HepG2 (cell line): ENCODE data around the gene GPS2. TPM values are rescaled to one million over a fixed set of nuclear protein-coding genes. Genes with fewer than 3 reads are reported as not detected.

Source experiments
- CAMTA2 ChIP-seq: sonication (generic); formaldehyde crosslinking; IDR thresholded peaks from 2 replicates; pipeline ENCODE4 v1.4.0; 2020; ENCODE audit warnings: mild to moderate bottlenecking, missing genetic modification reagents, borderline replicate concordance
- HDAC1 ChIP-seq: sonication (generic); formaldehyde crosslinking; IDR thresholded peaks from 2 replicates; pipeline ENCODE4 v1.5.1; 2020; ENCODE audit warnings: mild to moderate bottlenecking, missing genetic modification reagents
- HMGXB4 ChIP-seq, 2 experiments: sonication (generic) in 1 of 2; formaldehyde crosslinking in 1 of 2; IDR thresholded peaks; 2 replicates each; pipeline versions ENCODE4 v1.4.0 to v1.6.1; 2018 to 2020; ENCODE audit warnings: missing genetic modification reagents in 2 of 2, borderline replicate concordance in 1 of 2, low read depth in 1 of 2, mild to moderate bottlenecking in 1 of 2, missing biosample characterization in 1 of 2
- KLF9 ChIP-seq: IDR thresholded peaks from 2 replicates; pipeline ENCODE4 v1.6.1; 2016; ENCODE audit warnings: low read depth
- MZF1 ChIP-seq: sonication (generic); formaldehyde crosslinking; IDR thresholded peaks from 2 replicates; pipeline ENCODE4 v1.8.1; 2023; ENCODE audit warnings: mild to moderate bottlenecking, missing genetic modification reagents, borderline replicate concordance
- POLR2AphosphoS2 ChIP-seq: IDR thresholded peaks from 2 replicates; pipeline ENCODE4 v1.6.1; 2011; ENCODE audit warnings: low read depth, low read length, improper control_type of control experiment
- SMAD9 ChIP-seq: sonication (generic); formaldehyde crosslinking; IDR thresholded peaks from 2 replicates; pipeline ENCODE4 v1.5.1; 2020; ENCODE audit warnings: mild to moderate bottlenecking, missing genetic modification reagents
- TRAFD1 ChIP-seq: sonication (generic); formaldehyde crosslinking; IDR thresholded peaks from 2 replicates; pipeline ENCODE4 v1.5.1; 2020; ENCODE audit warnings: missing genetic modification reagents, mild to moderate bottlenecking, borderline replicate concordance
- ZNF672 ChIP-seq: sonication (generic); formaldehyde crosslinking; IDR thresholded peaks from 2 replicates; pipeline ENCODE4 v1.8.1; 2022; ENCODE audit warnings: missing genetic modification reagents
- ZNF687 ChIP-seq: sonication (generic); formaldehyde crosslinking; IDR thresholded peaks from 2 replicates; pipeline ENCODE4 v1.5.1; 2020; ENCODE audit warnings: mild to moderate bottlenecking, missing genetic modification reagents, moderate library complexity
- ZNF777 ChIP-seq: sonication (generic); formaldehyde crosslinking; IDR thresholded peaks from 2 replicates; pipeline ENCODE4 v1.4.0; 2020; ENCODE audit warnings: missing genetic modification reagents
- ZZZ3 ChIP-seq: sonication (generic); formaldehyde crosslinking; IDR thresholded peaks from 2 replicates; pipeline ENCODE4 v1.4.0; 2020; ENCODE audit warnings: missing genetic modification reagents, mild to moderate bottlenecking, borderline replicate concordance
- polyA plus RNA-seq, 8 experiments: library from polyadenylated mRNA; depleted of rRNA in 3 of 8; stranded (reverse) in 7 of 8; unstranded in 1 of 8; fragments of >200 nt; fragmentation: Illumina TruSeq in 4 of 8; extraction: Trizol in 4 of 8; gene quantifications; 2 replicates each; pipeline versions ENCODE4 v1.2.1 to v1.2.3, GENCODE V29; 2011 to 2016; ENCODE audit warnings: low read depth in 4 of 8, missing spikeins in 1 of 8, mixed read lengths in 1 of 8; ENCODE audit not compliant: insufficient read depth in 1 of 8
- total RNA-seq, 5 experiments: library from RNA; depleted of rRNA; stranded (reverse); fragments of >200 nt; fragmentation: Illumina TruSeq; extraction: Trizol; gene quantifications; 2 replicates each; pipeline ENCODE4 v1.2.3, GENCODE V29; 2016; ENCODE audit warnings: low read depth in 1 of 5

GPS2 gene
- total and polyA plus RNA-seq, 2 of the 13 experiments (the other 11 are each of a cell fraction or from before 2014, with no cell fraction given) = 58.0 to 59.4 TPM

GRCh38 chr17:7296189-7296861 is 18.8 kb downstream of the GPS2 start (continued):
- TF ChIP-seq TRAFD1 (CRISPR knock-in tag) (no peak), ZNF777 (CRISPR knock-in tag) (peak; percentile 43; the same call in 1 of the 2 replicates), MZF1 (CRISPR knock-in tag) (no peak), SMAD9 (no peak), ZZZ3 (no peak), POLR2AphosphoS2 (no peak), CAMTA2 (CRISPR knock-in tag) (no peak), ZNF672 (no peak), ZNF687 (peak; percentile 96), HMGXB4 (CRISPR knock-in tag; IDR thresholded peaks at IDR 0.05; ENCODE audit: borderline replicate concordance in 1 of 2, low read depth in 1 of 2) (peak; percentile 78 to 79), KLF9 (no peak), HDAC1 (CRISPR knock-in tag) (peak; percentile 82; the same call in 1 of the 2 replicates)
